Fibroblast of lung (primary cell): Measurements from ENCODE around the gene GAS2L1. TPM values are rescaled to one million over a fixed set of nuclear protein-coding genes. Genes with fewer than 3 reads are reported as not detected.

Experiments
- DNase-seq, 2 donors: peaks; one replicate each; pipeline versions ENCODE4 v3.0.0 to v3.0.0-alpha.2; 2010; ENCODE audit warnings: low read depth in 2 of 2
- H2AFZ ChIP-seq: 2 replicates; pipeline ENCODE4 v1.5.1; 2012; ENCODE audit warnings: low read length, control low read depth, inconsistent platforms
- H3K27ac ChIP-seq: 2 replicates; pipeline ENCODE4 v1.5.1; 2011; ENCODE audit warnings: low read length, control low read depth; ENCODE audit not compliant: insufficient read depth
- H3K27me3 ChIP-seq: 2 replicates; pipeline ENCODE4 v1.5.1; 2011; ENCODE audit warnings: mild to moderate bottlenecking, low read length; ENCODE audit not compliant: control insufficient read depth, insufficient read depth
- H3K36me3 ChIP-seq: 2 replicates; pipeline ENCODE4 v1.5.1; 2011; ENCODE audit warnings: low read length; ENCODE audit not compliant: control insufficient read depth, insufficient read depth
- H3K4me1 ChIP-seq: 2 replicates; pipeline ENCODE4 v1.5.1; 2011; ENCODE audit warnings: low read length; ENCODE audit not compliant: control insufficient read depth, insufficient read depth; ENCODE audit errors: extremely low read depth
- H3K4me2 ChIP-seq: 2 replicates; pipeline ENCODE4 v1.5.1; 2011; ENCODE audit warnings: low read length, control low read depth; ENCODE audit not compliant: insufficient read depth; ENCODE audit errors: extremely low read depth
- H3K4me3 ChIP-seq, 4 experiments: fragments of 200-600 bp in 1 of 4; sonication (generic) in 1 of 4; replicated peaks in 1 of 4; 2 replicates each; pipeline ENCODE4 v1.5.1; 2011 to 2016; ENCODE audit warnings: low read length in 4 of 4, low read depth in 3 of 4, mild to moderate bottlenecking in 3 of 4, control low read depth in 2 of 4, inconsistent platforms in 1 of 4, mixed read lengths in 1 of 4; ENCODE audit not compliant: insufficient read depth in 1 of 4; ENCODE audit errors: control extremely low read depth in 1 of 4
- H3K79me2 ChIP-seq: 2 replicates; pipeline ENCODE4 v1.5.1; 2012; ENCODE audit warnings: mild to moderate bottlenecking, low read length, inconsistent platforms; ENCODE audit not compliant: control insufficient read depth, insufficient read depth
- H3K9ac ChIP-seq: 2 replicates; pipeline ENCODE4 v1.5.1; 2011; ENCODE audit warnings: mild to moderate bottlenecking, low read length, control low read depth; ENCODE audit not compliant: insufficient read depth
- H3K9me3 ChIP-seq: 2 replicates; pipeline ENCODE4 v1.5.1; 2012; ENCODE audit warnings: low read depth, low read length; ENCODE audit not compliant: control insufficient read depth, insufficient read depth
- H4K20me1 ChIP-seq: 2 replicates; pipeline ENCODE4 v1.5.1; 2011; ENCODE audit warnings: low read length; ENCODE audit not compliant: control insufficient read depth, insufficient read depth; ENCODE audit errors: extremely low read depth
- EZH2 ChIP-seq: IDR thresholded peaks from 2 replicates; pipeline ENCODE4 v1.5.1; 2012; ENCODE audit warnings: low read length, control low read depth, mild to moderate bottlenecking; ENCODE audit errors: missing control alignments
- polyA plus RNA-seq, 2 donors: library from polyadenylated mRNA; depleted of rRNA in 1 of 2; stranded (reverse) in 1 of 2; unstranded in 1 of 2; fragments of >200 nt; gene quantifications; 2 replicates each; pipeline ENCODE4 v1.2.1, GENCODE V29; 2011 to 2012; ENCODE audit warnings: missing spikeins in 1 of 2
- total RNA-seq: library from RNA; depleted of rRNA; stranded (reverse); fragments of >200 nt; gene quantifications from 2 replicates; pipeline ENCODE4 v1.2.1, GENCODE V29; 2014
- TF ChIP-seq, protein P1 (sequence below), 2 donors: IDR thresholded peaks in 1 of 2; conservative IDR thresholded peaks in 1 of 2; 1 replicate in 1 of 2; 2 replicates in 1 of 2; pipeline ENCODE4 v1.5.1; 2011 to 2012; ENCODE audit warnings: low read length in 2 of 2, control low read depth in 1 of 2, inconsistent platforms in 1 of 2, low read depth in 1 of 2, mild to moderate bottlenecking in 1 of 2

GAS2L1 gene
- total and polyA plus RNA-seq, 2 donors (not counting 1 experiment from before 2014, with no cell fraction given) = 5.4 to 8.9 TPM

- Histone ChIP-seq H3K4me1 (peaks cover 2% of the 10 kb centered on the region), H3K79me2 (peaks cover 88% of the 10 kb centered on the region), H3K9me3 (no peaks in the 10 kb centered on the region), H4K20me1 (peaks cover 17% of the 10 kb centered on the region), H3K27me3 (no peaks in the 10 kb centered on the region), H3K36me3 (peaks cover 13% of the 10 kb centered on the region), H2AFZ (no peak overlapping the region), H3K9ac (no peak overlapping the region), H3K27ac (no peak overlapping the region), H3K4me2 (no peak overlapping the region), H3K4me3 (no peak overlapping the region)
- no peak for TF ChIP-seq EZH2
- TF ChIP-seq, protein P1, sequence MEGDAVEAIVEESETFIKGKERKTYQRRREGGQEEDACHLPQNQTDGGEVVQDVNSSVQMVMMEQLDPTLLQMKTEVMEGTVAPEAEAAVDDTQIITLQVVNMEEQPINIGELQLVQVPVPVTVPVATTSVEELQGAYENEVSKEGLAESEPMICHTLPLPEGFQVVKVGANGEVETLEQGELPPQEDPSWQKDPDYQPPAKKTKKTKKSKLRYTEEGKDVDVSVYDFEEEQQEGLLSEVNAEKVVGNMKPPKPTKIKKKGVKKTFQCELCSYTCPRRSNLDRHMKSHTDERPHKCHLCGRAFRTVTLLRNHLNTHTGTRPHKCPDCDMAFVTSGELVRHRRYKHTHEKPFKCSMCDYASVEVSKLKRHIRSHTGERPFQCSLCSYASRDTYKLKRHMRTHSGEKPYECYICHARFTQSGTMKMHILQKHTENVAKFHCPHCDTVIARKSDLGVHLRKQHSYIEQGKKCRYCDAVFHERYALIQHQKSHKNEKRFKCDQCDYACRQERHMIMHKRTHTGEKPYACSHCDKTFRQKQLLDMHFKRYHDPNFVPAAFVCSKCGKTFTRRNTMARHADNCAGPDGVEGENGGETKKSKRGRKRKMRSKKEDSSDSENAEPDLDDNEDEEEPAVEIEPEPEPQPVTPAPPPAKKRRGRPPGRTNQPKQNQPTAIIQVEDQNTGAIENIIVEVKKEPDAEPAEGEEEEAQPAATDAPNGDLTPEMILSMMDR (conservative IDR thresholded peaks at IDR 0.05 in 1 of 2, IDR thresholded peaks at IDR 0.05 in 1 of 2; ENCODE audit: low read depth in 1 of 2, low read length in 2 of 2) = no peak
- DNase-seq = no peak
Measured at GRCh38 chr22:29275819-29276565, 30.5 kb upstream of the GAS2L1 start.

DNA sequence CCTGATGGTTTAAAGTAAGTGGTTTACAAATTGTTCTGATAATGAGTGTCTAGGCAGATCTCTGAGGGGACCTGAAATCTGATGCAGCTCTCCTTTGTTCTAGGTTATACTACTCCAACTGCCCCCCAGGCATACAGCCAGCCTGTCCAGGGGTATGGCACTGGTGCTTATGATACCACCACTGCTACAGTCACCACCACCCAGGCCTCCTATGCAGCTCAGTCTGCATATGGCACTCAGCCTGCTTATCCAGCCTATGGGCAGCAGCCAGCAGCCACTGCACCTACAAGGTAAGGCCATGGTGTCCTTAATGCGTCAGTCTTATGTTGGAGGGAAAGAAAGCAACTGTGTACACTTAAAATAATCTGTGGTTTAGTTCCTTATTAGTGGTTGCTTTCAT, 28.5 kb upstream of the GAS2L1 start:
- peaks cover 7% of the 10 kb centered on the region for H4K20me1 ChIP-seq

DNA sequence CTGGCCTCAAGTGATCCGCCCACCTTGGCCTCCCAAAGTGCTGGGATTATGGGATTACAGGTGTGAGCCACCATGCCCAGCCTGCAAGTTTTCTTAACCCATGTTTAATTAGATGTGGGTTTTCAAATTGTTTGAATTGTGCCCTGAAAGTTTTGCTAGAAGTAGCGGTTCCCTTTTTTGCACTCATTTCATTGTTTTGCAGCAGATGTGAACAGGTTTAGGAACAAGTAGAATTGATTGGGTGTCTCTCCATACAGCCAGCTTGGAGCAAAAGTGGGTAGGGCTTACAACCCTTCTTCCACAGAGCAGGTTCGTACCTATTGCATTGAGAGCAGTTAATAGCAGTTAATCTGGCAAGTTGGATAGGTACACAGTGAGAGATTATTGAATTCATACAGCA, 22.3 kb upstream of the GAS2L1 start:
- Histone ChIP-seq H3K9me3 (no peaks in the 10 kb centered on the region), H3K9ac (no peak overlapping the region), H3K79me2 (peaks cover 47% of the 10 kb centered on the region)

More for the DNA sequence above, 28.5 kb upstream of the GAS2L1 start:
- DNase-seq = no peak
- H3K4me2 ChIP-seq = no peak overlapping the region
- no peak overlapping the region for H3K4me3 ChIP-seq
- H3K27me3 ChIP-seq = no peaks in the 10 kb centered on the region
- H3K9me3 ChIP-seq = no peaks in the 10 kb centered on the region
- H2AFZ ChIP-seq = no peak overlapping the region
- no peak overlapping the region for H3K9ac ChIP-seq
- H3K4me1 ChIP-seq = no peaks in the 10 kb centered on the region
- peaks cover 78% of the 10 kb centered on the region for H3K79me2 ChIP-seq
- H3K27ac ChIP-seq = no peak overlapping the region
- H3K36me3 ChIP-seq = peaks cover 17% of the 10 kb centered on the region
- no peak for TF ChIP-seq EZH2
- TF ChIP-seq, protein P1 (conservative IDR thresholded peaks at IDR 0.05 in 1 of 2, IDR thresholded peaks at IDR 0.05 in 1 of 2; ENCODE audit: low read depth in 1 of 2, low read length in 2 of 2) = no peak

More for the DNA sequence above, 22.3 kb upstream of the GAS2L1 start:
- no peak for DNase-seq
- Histone ChIP-seq H3K36me3 (peaks cover 25% of the 10 kb centered on the region), H3K4me2 (no peak overlapping the region), H2AFZ (no peak overlapping the region), H4K20me1 (peaks cover 2% of the 10 kb centered on the region), H3K27me3 (no peaks in the 10 kb centered on the region), H3K27ac (no peak overlapping the region), H3K4me3 (no peak overlapping the region), H3K4me1 (no peaks in the 10 kb centered on the region)
- TF ChIP-seq EZH2 = no peak
- TF ChIP-seq, protein P1 (conservative IDR thresholded peaks at IDR 0.05 in 1 of 2, IDR thresholded peaks at IDR 0.05 in 1 of 2; ENCODE audit: low read depth in 1 of 2, low read length in 2 of 2) = no peak
